HCT116 (cell line): ENCODE data around the gene RNF130. TPM values are rescaled to one million over a fixed set of nuclear protein-coding genes. Genes with fewer than 3 reads are reported as not detected.

ENCODE experiments used
- ATAC-seq: fragments of 200-7000 bp; cut with Tn5 transposase; 2 replicates; pipeline ENCODE4 v1.9.1; 2020; ENCODE audit warnings: mild to moderate bottlenecking, moderate library complexity
- BruUV-seq: library from RNA; stranded (reverse); fragments of 400-500 nt; replicated peaks from 2 replicates; lab custom pipeline; 2021; lab: Mats Ljungman, UMichigan
- CTCF ChIA-PET: fragments of 300-600 bp; sonication (Branson Sonifier 250); formaldehyde crosslinking; loops from one replicate; lab custom pipeline; 2021; ENCODE audit warnings: antibody characterized with exemption; lab: Charles Lee
- POLR2A ChIA-PET: fragments of 300-600, 350-600 bp; sonication (Branson Sonifier 250); formaldehyde crosslinking; loops from one replicate; lab custom pipeline; 2021; ENCODE audit warnings: antibody characterized with exemption; lab: Charles Lee
- RAD21 ChIA-PET, 2 experiments: fragments of 300-600 bp; sonication (Branson Sonifier 250); formaldehyde crosslinking; loops; one replicate each; lab custom pipeline; 2023; ENCODE audit warnings: low total read pairs in 2 of 2; ENCODE audit not compliant: uncharacterized antibody in 2 of 2, unreplicated experiment in 2 of 2, low non-redundant PET in 1 of 2; lab: Charles Lee
- DNase-seq: peaks from one replicate; pipeline ENCODE4 v3.0.0-alpha.2; 2010; ENCODE audit warnings: low read depth, low spot score
- H2AFZ ChIP-seq: fragments of 200-600 bp; shearing (Covaris generic), sonication (generic); 2 replicates; pipeline ENCODE4 v1.6.1; 2017; ENCODE audit warnings: low read depth, mixed run types, mixed read lengths, antibody characterized with exemption, low read length; ENCODE audit not compliant: poor library complexity, severe bottlenecking
- H3K27ac ChIP-seq: 2 replicates; pipeline ENCODE4 v1.5.1; 2012; ENCODE audit warnings: low read depth, low read length
- H3K27me3 ChIP-seq: fragments of 200-600 bp; sonication (generic); 2 replicates; pipeline ENCODE4 v1.6.1; 2016; ENCODE audit warnings: mixed run types, low read length, mixed read lengths; ENCODE audit not compliant: insufficient read depth
- H3K36me3 ChIP-seq, 2 experiments: fragments of 200-500 bp in 1 of 2; fragments of 200-600 bp in 1 of 2; sonication (Bioruptor generic) in 1 of 2; sonication (generic) in 1 of 2; 2 replicates each; pipeline versions ENCODE4 v1.5.1 to v1.6.1; 2014 to 2016; ENCODE audit warnings: low read length in 2 of 2, inconsistent platforms in 1 of 2, mixed read lengths in 1 of 2, mixed run types in 1 of 2; ENCODE audit not compliant: insufficient read depth in 2 of 2, control insufficient read depth in 1 of 2
- H3K4me1 ChIP-seq, 2 experiments: fragments of 200-600 bp in 1 of 2; sonication (generic) in 1 of 2; 2 replicates each; pipeline versions ENCODE4 v1.5.1 to v1.6.1; 2012 to 2017; ENCODE audit warnings: low read length in 2 of 2, inconsistent platforms in 1 of 2, mild to moderate bottlenecking in 1 of 2, mixed read lengths in 1 of 2, mixed run types in 1 of 2, moderate library complexity in 1 of 2; ENCODE audit not compliant: insufficient read depth in 2 of 2, control insufficient read depth in 1 of 2
- H3K4me2 ChIP-seq: fragments of 200-600 bp; sonication (generic); 2 replicates; pipeline ENCODE4 v1.6.1; 2017; ENCODE audit warnings: mixed run types, low read length, mixed read lengths
- H3K4me3 ChIP-seq, 2 experiments: fragments of 200-600 bp in 1 of 2; sonication (generic) in 1 of 2; replicated peaks in 1 of 2; 2 replicates each; pipeline ENCODE4 v1.5.1; 2011 to 2016; ENCODE audit warnings: low read length in 2 of 2, control low read depth in 1 of 2, low read depth in 1 of 2, mild to moderate bottlenecking in 1 of 2, mixed read lengths in 1 of 2, mixed run types in 1 of 2
- H3K79me2 ChIP-seq: fragments of 200-600 bp; sonication (generic); 2 replicates; pipeline ENCODE4 v1.6.1; 2017; ENCODE audit warnings: mild to moderate bottlenecking, mixed run types, low read length, moderate library complexity, mixed read lengths; ENCODE audit not compliant: insufficient read depth
- H3K9ac ChIP-seq: fragments of 200-600 bp; sonication (generic); 2 replicates; pipeline ENCODE4 v1.6.1; 2016; ENCODE audit warnings: low read length, mixed read lengths
- H3K9me2 ChIP-seq: fragments of 200-600 bp; sonication (generic), shearing (Covaris generic); 2 replicates; pipeline ENCODE4 v1.6.1; 2017; ENCODE audit warnings: mixed run types, mild to moderate bottlenecking, moderate library complexity; ENCODE audit not compliant: insufficient read depth
- H3K9me3 ChIP-seq, 2 experiments: fragments of 200-500 bp in 1 of 2; fragments of 200-600 bp in 1 of 2; sonication (Bioruptor generic) in 1 of 2; sonication (generic) in 1 of 2; 2 replicates each; pipeline ENCODE4 v1.6.1; 2014 to 2017; ENCODE audit warnings: low read length in 2 of 2, mixed read lengths in 2 of 2, inconsistent platforms in 1 of 2, low read depth in 1 of 2, mild to moderate bottlenecking in 1 of 2, mixed run types in 1 of 2, moderate library complexity in 1 of 2; ENCODE audit not compliant: control insufficient read depth in 1 of 2, insufficient read depth in 1 of 2
- H4K20me1 ChIP-seq: fragments of 200-600 bp; sonication (generic), shearing (Covaris generic); 2 replicates; pipeline ENCODE4 v1.6.1; 2017; ENCODE audit warnings: mixed run types, mild to moderate bottlenecking, moderate library complexity; ENCODE audit not compliant: insufficient read depth
- CBX3 ChIP-seq: IDR thresholded peaks from 2 replicates; pipeline ENCODE4 v1.6.1; 2012; ENCODE audit warnings: low read depth
- EGR1 ChIP-seq: IDR thresholded peaks from 2 replicates; pipeline ENCODE4 v1.6.1; 2012; ENCODE audit warnings: low read depth
- ELF1 ChIP-seq: IDR thresholded peaks from 2 replicates; pipeline ENCODE4 v1.6.1; 2012; ENCODE audit warnings: low read depth, borderline replicate concordance
- EZH2phosphoT487 ChIP-seq: fragments of 200-600 bp; IDR thresholded peaks from 2 replicates; pipeline ENCODE4 v1.6.1; 2018; ENCODE audit warnings: antibody characterized with exemption, borderline replicate concordance
- POLR2A ChIP-seq: IDR thresholded peaks from 2 replicates; pipeline ENCODE4 v1.7.0; 2011; ENCODE audit warnings: borderline replicate concordance; ENCODE audit not compliant: insufficient read depth, insufficient read length; ENCODE audit errors: extremely low read depth
- RAD21 ChIP-seq: IDR thresholded peaks from 2 replicates; pipeline ENCODE4 v1.6.1; 2012; ENCODE audit warnings: low read depth, mild to moderate bottlenecking
- SIN3A ChIP-seq: IDR thresholded peaks from 2 replicates; pipeline ENCODE4 v1.6.1; 2012; ENCODE audit warnings: low read depth
- ZBTB33 ChIP-seq: IDR thresholded peaks from 2 replicates; pipeline ENCODE4 v1.6.1; 2011; ENCODE audit warnings: mild to moderate bottlenecking, low read length, moderate library complexity; ENCODE audit not compliant: insufficient replicate concordance; ENCODE audit errors: extremely low read depth
- intact Hi-C: fragments of 100-400 bp; cut with micrococcal nuclease; formaldehyde crosslinking; loops from 2 replicates; pipeline ENCODE4 v1.10.0; 2022
- total RNA-seq: library from RNA; stranded (reverse); gene quantifications from one replicate; pipeline ENCODE4 v1.2.1, GENCODE V29; 2021; ENCODE audit not compliant: unreplicated experiment
- TF ChIP-seq, protein P1 (sequence below), 3 experiments: fragments of 200-600 bp in 1 of 3; sonication (generic) in 1 of 3; IDR thresholded peaks in 2 of 3; conservative IDR thresholded peaks in 1 of 3; 2 replicates each; pipeline ENCODE4 v1.5.1; 2012 to 2017; ENCODE audit warnings: low read depth in 2 of 3, low read length in 2 of 3, antibody characterized with exemption in 1 of 3, borderline replicate concordance in 1 of 3, control low read depth in 1 of 3, mild to moderate bottlenecking in 1 of 3, mixed read lengths in 1 of 3, mixed run types in 1 of 3, moderate library complexity in 1 of 3; ENCODE audit not compliant: insufficient read depth in 1 of 3
- TF ChIP-seq, protein P2 (sequence below): IDR thresholded peaks from 2 replicates; pipeline ENCODE4 v1.6.1; 2012

Gene RNF130
- total RNA-seq, 1 experiment from 2014 or later, result 34.9 TPM

GRCh38 chr5:180093241-180093640 lies 21.7 kb upstream of the RNF130 start:
- POLR2A ChIA-PET, result no interaction called here
- Histone ChIP-seq H2AFZ (no peak overlapping the region), H3K36me3 (no peaks in the 10 kb centered on the region), H3K4me3 (no peak overlapping the region), H3K27ac (no peak overlapping the region), H3K9ac (no peak overlapping the region), H3K27me3 (no peaks in the 10 kb centered on the region), H3K79me2 (no peaks in the 10 kb centered on the region), H3K4me1 (peaks cover 6 to 15% of the 10 kb centered on the region in 2 experiments; a peak in 3 of 4 replicates), H3K4me2 (no peak overlapping the region), H4K20me1 (no peaks in the 10 kb centered on the region), H3K9me2 (no peaks in the 10 kb centered on the region), H3K9me3 (no peaks in the 10 kb centered on the region)
- RAD21 ChIA-PET, result no interaction called here
- CTCF ChIA-PET, result no interaction called here
- no TSS peak for BruUV-seq
- intact Hi-C loops, result loop anchor here (5.0 kb wide), 1 partner anchor 291 kb away; no protein-coding TSS in a partner anchor
- TF ChIP-seq, protein P1, sequence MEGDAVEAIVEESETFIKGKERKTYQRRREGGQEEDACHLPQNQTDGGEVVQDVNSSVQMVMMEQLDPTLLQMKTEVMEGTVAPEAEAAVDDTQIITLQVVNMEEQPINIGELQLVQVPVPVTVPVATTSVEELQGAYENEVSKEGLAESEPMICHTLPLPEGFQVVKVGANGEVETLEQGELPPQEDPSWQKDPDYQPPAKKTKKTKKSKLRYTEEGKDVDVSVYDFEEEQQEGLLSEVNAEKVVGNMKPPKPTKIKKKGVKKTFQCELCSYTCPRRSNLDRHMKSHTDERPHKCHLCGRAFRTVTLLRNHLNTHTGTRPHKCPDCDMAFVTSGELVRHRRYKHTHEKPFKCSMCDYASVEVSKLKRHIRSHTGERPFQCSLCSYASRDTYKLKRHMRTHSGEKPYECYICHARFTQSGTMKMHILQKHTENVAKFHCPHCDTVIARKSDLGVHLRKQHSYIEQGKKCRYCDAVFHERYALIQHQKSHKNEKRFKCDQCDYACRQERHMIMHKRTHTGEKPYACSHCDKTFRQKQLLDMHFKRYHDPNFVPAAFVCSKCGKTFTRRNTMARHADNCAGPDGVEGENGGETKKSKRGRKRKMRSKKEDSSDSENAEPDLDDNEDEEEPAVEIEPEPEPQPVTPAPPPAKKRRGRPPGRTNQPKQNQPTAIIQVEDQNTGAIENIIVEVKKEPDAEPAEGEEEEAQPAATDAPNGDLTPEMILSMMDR (IDR thresholded peaks at IDR 0.05 in 2 of 3, conservative IDR thresholded peaks at IDR 0.05 in 1 of 3; ENCODE audit: borderline replicate concordance in 1 of 3, insufficient read depth in 1 of 3, low read depth in 2 of 3, low read length in 2 of 3), result no peak
- no peak for TF ChIP-seq SIN3A
- TF ChIP-seq POLR2A, result no peak
- TF ChIP-seq EZH2phosphoT487, result no peak
- no peak for TF ChIP-seq ZBTB33
- TF ChIP-seq EGR1, result no peak
- TF ChIP-seq, protein P2, sequence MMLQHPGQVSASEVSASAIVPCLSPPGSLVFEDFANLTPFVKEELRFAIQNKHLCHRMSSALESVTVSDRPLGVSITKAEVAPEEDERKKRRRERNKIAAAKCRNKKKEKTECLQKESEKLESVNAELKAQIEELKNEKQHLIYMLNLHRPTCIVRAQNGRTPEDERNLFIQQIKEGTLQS, result no peak
- no peak for TF ChIP-seq RAD21
- TF ChIP-seq ELF1, result no peak
- no peak for TF ChIP-seq CBX3
- no peak for ATAC-seq
- DNase-seq, result no peak
